Epithelial cell of alveolus of lung (primary cell): ENCODE data around the gene ARHGEF4. TPM values are rescaled to one million over a fixed set of nuclear protein-coding genes. Genes with fewer than 3 reads are reported as not detected.

ENCODE experiments used
- total RNA-seq: library from RNA; depleted of rRNA; stranded (reverse); fragments of >200 nt; gene quantifications from 2 replicates; pipeline ENCODE4 v1.2.1, GENCODE V29; 2015

ARHGEF4 gene, protein sequence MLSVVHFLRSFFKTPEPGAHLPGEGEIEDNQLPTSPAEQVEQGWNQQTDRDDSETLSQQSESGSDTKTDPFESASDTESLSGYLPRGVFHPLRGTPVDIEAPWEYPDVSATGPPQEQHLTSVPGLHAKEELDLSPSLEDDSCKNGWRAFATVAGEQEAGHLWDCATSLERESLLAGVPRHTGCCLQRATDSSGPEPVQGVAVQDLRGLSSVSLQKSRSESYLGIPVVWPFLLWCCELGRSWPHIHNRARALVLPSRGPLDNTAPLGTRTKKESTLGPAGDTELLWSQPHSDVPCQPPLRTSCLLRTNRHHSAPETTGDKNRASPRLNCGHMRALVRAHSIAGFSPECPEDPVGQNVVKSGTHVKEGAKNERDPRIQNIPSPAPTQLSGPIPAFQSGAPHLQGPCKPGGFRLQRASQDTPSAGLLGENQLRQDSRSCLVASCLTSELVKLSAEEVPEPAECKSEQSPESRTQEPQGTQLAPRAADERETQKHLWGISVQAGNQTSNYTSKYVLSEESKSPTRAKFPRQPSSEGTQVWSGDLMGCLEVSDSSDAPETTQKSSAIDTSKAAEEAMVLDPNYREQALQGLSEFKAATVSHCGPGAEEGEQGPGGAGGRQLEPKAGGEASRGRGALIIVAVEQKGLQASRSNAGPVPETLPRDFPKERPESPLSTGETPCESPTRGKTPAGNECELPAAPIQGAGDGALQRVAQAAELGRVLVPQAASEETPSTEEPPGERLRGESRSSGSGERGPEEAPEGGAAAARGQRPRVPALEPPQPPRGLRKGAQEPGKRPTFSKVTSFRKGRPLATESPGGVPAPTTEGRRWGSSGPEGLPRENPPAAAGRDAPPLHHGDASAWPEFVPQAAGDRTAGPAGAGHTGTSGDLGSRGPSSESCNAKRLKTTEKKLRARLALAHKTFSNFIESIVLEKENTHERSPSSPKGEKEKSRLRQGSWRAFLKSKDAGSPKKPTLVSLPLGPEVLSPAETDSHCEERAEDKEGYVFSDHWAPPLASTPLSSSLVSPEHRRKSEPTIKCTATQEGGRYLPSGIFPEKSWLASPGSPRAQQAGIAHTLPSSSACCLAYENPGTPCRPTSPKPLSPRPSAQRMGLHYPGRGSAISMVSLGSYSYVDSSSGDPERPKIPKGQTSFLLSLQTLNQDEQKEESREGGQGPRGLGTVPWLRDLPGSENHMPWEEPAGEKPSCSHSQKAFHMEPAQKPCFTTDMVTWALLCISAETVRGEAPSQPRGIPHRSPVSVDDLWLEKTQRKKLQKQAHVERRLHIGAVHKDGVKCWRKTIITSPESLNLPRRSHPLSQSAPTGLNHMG (N-terminal part only)
- total RNA-seq = 2.3 and 7.4 TPM in 2 replicates

DNA sequence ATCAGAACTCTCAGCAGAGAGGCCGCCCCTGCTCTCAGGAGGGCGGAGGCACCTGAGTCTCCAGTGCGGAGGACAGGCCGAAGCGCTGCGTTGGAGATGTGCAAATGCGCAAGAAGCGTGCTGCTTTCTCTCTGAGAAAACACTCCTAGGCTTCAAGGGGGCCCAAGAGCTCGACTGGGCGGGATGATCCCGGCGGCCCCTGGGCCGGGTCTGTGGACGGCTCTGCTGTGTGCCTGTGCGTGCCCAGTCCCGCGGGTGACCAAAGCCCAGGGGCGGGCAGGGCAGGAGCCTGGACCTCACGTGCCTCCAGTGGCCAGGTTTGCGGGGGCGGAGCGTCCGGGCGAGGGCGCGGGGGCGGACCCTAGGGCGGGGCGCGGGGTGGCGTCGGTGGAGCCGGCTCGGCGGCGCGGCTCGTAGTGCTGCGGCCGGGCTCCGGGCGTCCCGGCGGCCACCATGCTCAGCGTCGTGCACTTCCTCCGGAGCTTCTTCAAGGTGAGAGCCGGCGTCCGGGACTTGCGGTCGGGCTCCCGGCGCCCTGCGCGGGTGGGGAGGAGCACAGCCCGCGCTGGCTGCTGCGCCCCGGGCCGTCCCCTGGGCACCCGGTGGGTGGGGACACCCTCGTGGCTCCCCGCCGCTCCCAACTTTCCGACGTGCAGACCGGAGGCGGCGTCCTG, at the start of gene ARHGEF4:
Gene ARHGEF4, plus strand, starts transcription at position 414 of the 674 bp plus-strand sequence. Its CDS starts 40 bp downstream, at position 454.

GRCh38 chr2:131093006-131093695, 256.4 kb downstream of the ARHGEF4 start, which contains the start of gene FAM168B:
Gene FAM168B (minus strand): TSS chr2:131093460. CDS start chr2:131082646, 10,814 bp downstream.

Other genes starting within 250 kb of the ARHGEF4 start
- not detected in 2 replicates for gene CFC1, start 237.3 kb upstream of the ARHGEF4 start, total RNA-seq
- gene POTEJ, start 225.5 kb upstream of the ARHGEF4 start, total RNA-seq = not detected in 2 replicates
- gene GPR148, start 107.8 kb upstream of the ARHGEF4 start, total RNA-seq = not detected in 2 replicates
- gene AMER3, start 81.4 kb upstream of the ARHGEF4 start, total RNA-seq = not detected in 2 replicates